ENCODE measurements around the gene VANGL2. TPM values are rescaled to one million over a fixed set of nuclear protein-coding genes. Genes with fewer than 3 reads are reported as not detected.

VANGL2 gene
- total RNA-seq, 3 donors from 2014 or later, result 5.2 to 8.9 (median 8.7) TPM

GRCh38 chr1:160437432-160438316, 37.3 kb downstream of the VANGL2 start:
- DNase-seq (peak in 1 of 3 donors; percentile 35), ATAC-seq (peak; percentile 89)
- Histone ChIP-seq H3K4me1 (ENCODE audit: low read depth) (no peaks in the 10 kb centered on the region), H3K9me3 (no peaks in the 10 kb centered on the region), H3K4me3 (no peak overlapping the region), H3K36me3 (ENCODE audit: low read depth) (no peaks in the 10 kb centered on the region)
- TF ChIP-seq, protein P1, sequence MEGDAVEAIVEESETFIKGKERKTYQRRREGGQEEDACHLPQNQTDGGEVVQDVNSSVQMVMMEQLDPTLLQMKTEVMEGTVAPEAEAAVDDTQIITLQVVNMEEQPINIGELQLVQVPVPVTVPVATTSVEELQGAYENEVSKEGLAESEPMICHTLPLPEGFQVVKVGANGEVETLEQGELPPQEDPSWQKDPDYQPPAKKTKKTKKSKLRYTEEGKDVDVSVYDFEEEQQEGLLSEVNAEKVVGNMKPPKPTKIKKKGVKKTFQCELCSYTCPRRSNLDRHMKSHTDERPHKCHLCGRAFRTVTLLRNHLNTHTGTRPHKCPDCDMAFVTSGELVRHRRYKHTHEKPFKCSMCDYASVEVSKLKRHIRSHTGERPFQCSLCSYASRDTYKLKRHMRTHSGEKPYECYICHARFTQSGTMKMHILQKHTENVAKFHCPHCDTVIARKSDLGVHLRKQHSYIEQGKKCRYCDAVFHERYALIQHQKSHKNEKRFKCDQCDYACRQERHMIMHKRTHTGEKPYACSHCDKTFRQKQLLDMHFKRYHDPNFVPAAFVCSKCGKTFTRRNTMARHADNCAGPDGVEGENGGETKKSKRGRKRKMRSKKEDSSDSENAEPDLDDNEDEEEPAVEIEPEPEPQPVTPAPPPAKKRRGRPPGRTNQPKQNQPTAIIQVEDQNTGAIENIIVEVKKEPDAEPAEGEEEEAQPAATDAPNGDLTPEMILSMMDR (IDR thresholded peaks at IDR 0.05), result no peak
- intact Hi-C loops (cut with DNase I, micrococcal nuclease), result no loop called here

- DNase-seq (no peak), ATAC-seq (peak; percentile 34)
- intact Hi-C loops (cut with DNase I, micrococcal nuclease), result no loop called here
- Histone ChIP-seq H3K9me3 (no peaks in the 10 kb centered on the region), H3K4me3 (no peak overlapping the region), H3K4me1 (ENCODE audit: low read depth) (no peaks in the 10 kb centered on the region), H3K36me3 (ENCODE audit: low read depth) (no peaks in the 10 kb centered on the region)
- TF ChIP-seq, protein P1 (IDR thresholded peaks at IDR 0.05), result no peak
Observed at GRCh38 chr1:160438317-160438918, 38.1 kb downstream of the VANGL2 start.

- no peaks in the 10 kb centered on the region for H3K4me1 ChIP-seq (ENCODE audit: low read depth)
- DNase-seq (no peak), ATAC-seq (no peak)
- no peak overlapping the region for H3K4me3 ChIP-seq
- no peaks in the 10 kb centered on the region for H3K36me3 ChIP-seq (ENCODE audit: low read depth)
- no peaks in the 10 kb centered on the region for H3K9me3 ChIP-seq
- intact Hi-C loops (cut with DNase I, micrococcal nuclease), result no loop called here
- TF ChIP-seq, protein P1 (IDR thresholded peaks at IDR 0.05), result no peak
Observed at GRCh38 chr1:160438935-160439334, 38.6 kb downstream of the VANGL2 start.

GRCh38 chr1:160439718-160440117, 39.4 kb downstream of the VANGL2 start:
- intact Hi-C loops (cut with DNase I, micrococcal nuclease), result no loop called here
- Histone ChIP-seq H3K9me3 (no peaks in the 10 kb centered on the region), H3K4me3 (no peak overlapping the region), H3K4me1 (ENCODE audit: low read depth) (no peaks in the 10 kb centered on the region), H3K36me3 (ENCODE audit: low read depth) (no peaks in the 10 kb centered on the region)
- no peak for ATAC-seq
- no peak for DNase-seq
- TF ChIP-seq, protein P1 (IDR thresholded peaks at IDR 0.05), result no peak

- peak; percentile 31 for ATAC-seq
- no peaks in the 10 kb centered on the region for H3K36me3 ChIP-seq (ENCODE audit: low read depth)
Observed at GRCh38 chr1:160446945-160447600, 46.7 kb downstream of the VANGL2 start.

More at GRCh38 chr1:160446945-160447600, 46.7 kb downstream of the VANGL2 start:
- DNase-seq, result no peak
- Histone ChIP-seq H3K9me3 (no peaks in the 10 kb centered on the region), H3K4me1 (ENCODE audit: low read depth) (no peaks in the 10 kb centered on the region), H3K4me3 (no peak overlapping the region)
- intact Hi-C loops (cut with DNase I, micrococcal nuclease), result no loop called here
- TF ChIP-seq, protein P1 (IDR thresholded peaks at IDR 0.05), result no peak

Measured in mucosa of descending colon (tissue), 3 donors.